Smooth muscle cell (in vitro differentiated cells): ENCODE data around the gene ARHGEF7. TPM values are rescaled to one million over a fixed set of nuclear protein-coding genes. Genes with fewer than 3 reads are reported as not detected.

Source experiments
- DNase-seq: peaks from one replicate; lab custom pipeline; 2025; ENCODE audit not compliant: unreplicated experiment; lab: John Stamatoyannopoulos, UW
- H2AFZ ChIP-seq: fragments of 200-600 bp; sonication (generic); 2 replicates; pipeline ENCODE4 v1.6.0; 2016; ENCODE audit warnings: antibody characterized with exemption, low read depth, mild to moderate bottlenecking
- H3F3A ChIP-seq: fragments of 200-600 bp; sonication (generic); 2 replicates; pipeline ENCODE4 v1.6.0; 2017; ENCODE audit warnings: antibody characterized with exemption, low read depth
- H3K27ac ChIP-seq: fragments of 200-600 bp; sonication (generic); 2 replicates; pipeline ENCODE4 v1.5.1; 2016; ENCODE audit warnings: low read depth, mild to moderate bottlenecking
- H3K27me3 ChIP-seq: fragments of 200-600 bp; sonication (generic); 2 replicates; pipeline ENCODE4 v1.6.1; 2016; ENCODE audit warnings: low read depth, mild to moderate bottlenecking
- H3K36me3 ChIP-seq: fragments of 200-600 bp; sonication (generic); 2 replicates; pipeline ENCODE4 v1.5.1; 2016; ENCODE audit warnings: low read depth
- H3K4me1 ChIP-seq: fragments of 200-600 bp; sonication (generic); 2 replicates; pipeline ENCODE4 v1.5.1; 2016; ENCODE audit warnings: low read depth
- H3K4me2 ChIP-seq: fragments of 200-600 bp; sonication (generic); 2 replicates; pipeline ENCODE4 v1.6.0; 2016; ENCODE audit warnings: mild to moderate bottlenecking
- H3K4me3 ChIP-seq: fragments of 200-600 bp; sonication (generic); 2 replicates; pipeline ENCODE4 v1.5.1; 2016; ENCODE audit warnings: mild to moderate bottlenecking
- H3K79me2 ChIP-seq: fragments of 200-600 bp; sonication (generic); 2 replicates; pipeline ENCODE4 v1.6.0; 2016; ENCODE audit warnings: low read depth, mild to moderate bottlenecking
- H3K9ac ChIP-seq: fragments of 200-600 bp; sonication (generic); 2 replicates; pipeline ENCODE4 v1.6.0; 2016; ENCODE audit warnings: low read depth
- H3K9me3 ChIP-seq: fragments of 200-600 bp; sonication (generic); replicated peaks from 2 replicates; pipeline ENCODE4 v1.5.1; 2016; ENCODE audit warnings: low read depth
- H4K20me1 ChIP-seq: fragments of 200-600 bp; sonication (generic); 2 replicates; pipeline ENCODE4 v1.6.0; 2016; ENCODE audit warnings: low read depth
- CTCF ChIP-seq: fragments of 200-600 bp; sonication (generic); IDR thresholded peaks from 2 replicates; pipeline ENCODE4 v1.5.1; 2017; ENCODE audit warnings: borderline replicate concordance, mild to moderate bottlenecking, antibody characterized with exemption; ENCODE audit not compliant: insufficient read depth, poor library complexity, severe bottlenecking
- WGBS: methylation state at CpG from one replicate; pipeline ENCODE4 v1.1.7; 2016; ENCODE audit warnings: low lambda C conversion rate; 5-methylcytosine and 5-hydroxymethylcytosine counted together
- polyA plus RNA-seq: library from polyadenylated mRNA; unstranded; fragments of >200 nt; fragmentation: Nextera tagmentation; extraction: Ambion mirVana; gene quantifications from 2 replicates; pipeline ENCODE4 v1.2.1, GENCODE V29; 2016
- total RNA-seq: library from RNA; depleted of rRNA; stranded (reverse); fragments of >200 nt; gene quantifications from 2 replicates; pipeline ENCODE4 v1.2.3, GENCODE V29; 2014

Gene ARHGEF7
- total and polyA plus RNA-seq, 2 experiments from 2014 or later = 13.8 to 32.4 TPM

DNA sequence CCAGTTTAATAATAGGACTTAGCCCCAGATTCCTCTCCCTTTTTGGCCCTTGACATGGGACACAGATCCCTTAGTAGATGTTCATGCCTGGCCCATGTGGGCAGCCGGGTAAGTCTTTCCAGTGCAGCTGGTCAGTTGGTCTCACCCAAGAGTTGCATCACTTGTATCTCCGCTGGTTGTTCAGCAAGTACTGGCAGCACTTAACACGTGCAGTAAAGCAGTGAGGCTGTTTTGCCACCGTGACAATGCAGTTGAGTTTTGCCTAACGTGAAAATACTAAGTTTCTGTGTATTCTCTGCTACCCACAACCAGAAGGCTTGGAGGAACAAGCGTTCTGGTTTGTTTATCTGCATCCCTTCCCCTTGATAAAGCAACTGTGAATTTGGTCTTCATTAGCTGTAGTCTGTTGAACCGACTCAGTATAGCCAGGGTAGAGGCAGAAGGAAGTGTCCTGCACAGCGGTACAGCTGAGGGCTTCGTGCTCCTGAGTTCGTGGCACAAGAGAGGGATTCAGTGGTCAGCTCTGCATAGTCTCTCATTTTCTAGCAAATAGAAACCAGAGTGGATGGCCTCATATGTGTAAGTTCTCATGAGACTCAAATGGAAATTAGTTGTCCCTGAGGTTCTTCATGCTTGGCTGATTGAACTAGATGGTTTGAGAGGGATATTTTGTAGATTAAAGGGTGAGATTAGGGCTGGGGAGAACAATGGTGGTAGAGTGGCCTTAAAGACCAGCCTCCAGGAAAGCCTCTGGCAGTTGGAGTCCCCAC lies 50.3 kb downstream of the ARHGEF7 start:
- no peaks in the 10 kb centered on the region for H3K9me3 ChIP-seq
- no peak for TF ChIP-seq CTCF
- H3K79me2 ChIP-seq = peaks cover 100% of the 10 kb centered on the region
- no peak for DNase-seq
- no peak overlapping the region for H3K9ac ChIP-seq
- no peak overlapping the region for H3K27ac ChIP-seq
- no peak overlapping the region for H3K4me3 ChIP-seq
- WGBS = 90% methylated on average over 10 of the region's 10 CpGs
- H3F3A ChIP-seq = no peaks in the 10 kb centered on the region
- H3K36me3 ChIP-seq = no peaks in the 10 kb centered on the region
- no peak overlapping the region for H3K4me2 ChIP-seq
- peaks cover 100% of the 10 kb centered on the region for H4K20me1 ChIP-seq
- no peak overlapping the region for H2AFZ ChIP-seq
- no peaks in the 10 kb centered on the region for H3K4me1 ChIP-seq
- no peaks in the 10 kb centered on the region for H3K27me3 ChIP-seq

- no peaks in the 10 kb centered on the region for H3K9me3 ChIP-seq
- H3K4me3 ChIP-seq = no peak overlapping the region
- no peaks in the 10 kb centered on the region for H3F3A ChIP-seq
- no peaks in the 10 kb centered on the region for H3K36me3 ChIP-seq
- no peak overlapping the region for H2AFZ ChIP-seq
- peaks cover 98% of the 10 kb centered on the region for H3K79me2 ChIP-seq
- no peak for DNase-seq
- TF ChIP-seq CTCF = no peak
- no peak overlapping the region for H3K4me2 ChIP-seq
- H3K27ac ChIP-seq = no peak overlapping the region
- H3K4me1 ChIP-seq = no peaks in the 10 kb centered on the region
- no peak overlapping the region for H3K9ac ChIP-seq
- H3K27me3 ChIP-seq = no peaks in the 10 kb centered on the region
- peaks cover 100% of the 10 kb centered on the region for H4K20me1 ChIP-seq
- WGBS = 96% methylated on average over 11 of the region's 11 CpGs
Observed at GRCh38 chr13:111166882-111167675, 52.0 kb downstream of the ARHGEF7 start.

DNA sequence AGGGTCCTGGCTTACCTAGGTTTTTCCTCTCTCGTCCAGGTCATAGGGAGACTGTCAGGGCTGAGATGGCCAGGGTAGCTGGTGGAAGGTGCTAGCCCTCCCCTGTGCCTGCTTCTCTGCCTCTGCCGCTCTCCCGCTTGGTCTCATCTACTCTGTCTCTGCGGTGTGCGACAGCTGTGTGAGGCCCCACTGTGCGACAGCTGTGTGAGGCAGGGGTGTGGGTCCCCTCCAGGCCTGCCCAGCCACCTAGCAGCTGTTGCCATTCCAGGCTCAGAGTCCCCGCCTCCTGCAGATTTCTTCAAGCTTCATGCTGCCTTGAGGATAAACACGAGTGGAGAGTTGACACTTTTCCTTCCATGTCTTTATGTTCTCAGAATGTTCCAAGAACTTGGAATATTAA lies 53.0 kb downstream of the ARHGEF7 start:
- no peak for TF ChIP-seq CTCF
- Histone ChIP-seq H3K36me3 (no peaks in the 10 kb centered on the region), H3K4me1 (no peaks in the 10 kb centered on the region), H3K4me2 (no peak overlapping the region), H3K9me3 (no peaks in the 10 kb centered on the region), H4K20me1 (peaks cover 100% of the 10 kb centered on the region), H3K27me3 (no peaks in the 10 kb centered on the region), H3F3A (no peaks in the 10 kb centered on the region), H3K79me2 (peaks cover 98% of the 10 kb centered on the region), H3K27ac (no peak overlapping the region), H3K4me3 (no peak overlapping the region), H2AFZ (no peak overlapping the region), H3K9ac (no peak overlapping the region)
- DNase-seq = no peak
- WGBS = 98% methylated on average over 8 of the region's 8 CpGs
